NK-92 (cell line): ENCODE data around the gene TBC1D8.
"Not testable (repeated sequence)": the region's sequence is repeated elsewhere in the genome, so short reads cannot be mapped to it uniquely, and the experiment has no call there.

Experiments used
- DNase-seq: peaks from one replicate; lab custom pipeline; 2025; ENCODE audit not compliant: unreplicated experiment; lab: John Stamatoyannopoulos, UW

The TBC1D8 gene

DNA sequence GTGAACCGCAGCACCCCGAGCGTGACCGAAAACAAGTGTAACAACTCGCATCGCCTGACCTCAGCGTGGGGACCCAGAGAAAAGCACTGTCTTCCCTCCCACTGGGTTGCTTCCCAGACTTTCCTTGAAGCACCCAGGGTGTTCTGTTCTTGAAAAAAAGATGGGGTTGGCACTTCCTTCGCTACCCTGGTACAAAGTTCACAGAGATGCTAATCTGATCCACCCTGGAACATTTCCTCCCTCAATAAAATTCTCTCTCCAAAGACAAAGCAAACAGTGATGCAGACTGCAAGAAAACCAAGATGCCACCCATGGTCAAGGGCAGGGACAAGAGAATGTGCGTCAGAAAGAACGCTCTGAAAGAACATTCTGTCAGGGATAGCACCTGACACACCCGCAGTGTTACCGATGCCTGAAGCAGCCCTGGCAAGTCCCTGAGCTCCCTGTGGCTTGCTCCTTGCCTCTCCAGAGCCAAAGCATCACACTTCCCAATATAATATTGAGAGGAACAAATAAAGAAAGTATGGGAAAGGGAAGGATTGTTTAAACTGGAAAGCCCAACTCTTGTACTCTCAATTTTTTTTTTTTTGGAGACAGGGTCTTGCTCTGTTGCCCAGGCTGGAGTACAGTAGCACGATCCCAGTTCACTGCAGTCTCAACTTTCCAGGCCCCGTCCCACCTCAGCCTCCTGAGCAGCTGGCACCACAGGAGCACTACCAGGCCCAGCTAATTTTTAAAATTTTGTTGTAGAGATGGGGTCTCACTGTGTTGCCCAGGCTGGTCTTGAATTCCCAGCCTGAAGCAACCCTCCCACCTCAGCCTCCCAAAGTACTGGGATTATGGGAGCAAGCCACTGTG, 70.7 kb downstream of the TBC1D8 start:
- DNase-seq, result no peak

DNA sequence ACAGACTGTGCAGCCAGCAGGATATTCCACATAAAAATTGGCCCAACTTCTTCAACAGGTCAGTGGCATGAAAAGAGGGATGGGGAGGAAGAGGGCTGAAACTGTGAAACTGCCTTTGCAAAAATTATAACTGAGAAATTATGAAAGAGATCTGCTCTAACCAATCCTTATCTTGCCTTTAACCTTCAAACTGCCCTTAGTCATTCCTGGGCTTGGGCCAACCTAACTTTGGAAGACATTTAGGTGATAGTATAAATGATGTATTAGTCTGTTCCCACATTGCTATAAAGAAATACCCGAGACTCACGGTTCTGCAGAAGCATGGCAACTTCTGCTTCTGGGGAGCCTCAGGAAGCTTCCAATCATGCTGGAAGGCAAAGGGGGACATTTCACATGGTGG, 74.6 kb downstream of the TBC1D8 start:
- DNase-seq, result no peak

DNA sequence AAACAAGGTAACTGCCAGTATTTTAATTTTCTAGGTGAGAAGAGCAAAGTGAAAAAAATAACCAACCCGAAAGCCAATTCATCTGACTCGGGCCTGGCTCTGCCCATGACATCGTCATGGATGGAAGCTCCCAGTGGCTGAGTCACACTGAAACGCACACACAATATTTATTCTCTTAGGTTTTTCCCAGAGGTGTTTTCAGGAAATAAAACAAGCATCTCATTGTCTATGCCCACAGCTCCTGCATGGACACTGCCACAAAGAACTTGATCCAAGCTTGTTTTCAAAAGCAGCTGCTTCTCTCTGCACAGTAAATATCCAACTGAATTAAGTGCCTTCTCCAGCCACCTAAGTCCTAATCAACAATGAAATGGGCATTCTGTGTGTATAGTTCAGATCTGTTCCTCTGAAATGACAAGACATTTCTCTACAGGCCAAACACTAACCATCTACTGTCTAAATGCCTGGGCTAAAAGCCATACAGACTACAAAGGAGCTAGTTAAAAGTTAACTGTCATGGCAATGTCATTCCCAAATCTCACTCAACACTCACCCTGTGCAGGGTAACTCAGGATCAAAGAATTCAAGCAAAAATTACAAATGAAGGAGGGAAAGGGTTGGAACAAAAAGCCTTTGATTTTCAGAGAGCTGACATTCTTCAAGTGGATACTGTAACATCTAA, 86.2 kb downstream of the TBC1D8 start:
- no peak for DNase-seq

DNA sequence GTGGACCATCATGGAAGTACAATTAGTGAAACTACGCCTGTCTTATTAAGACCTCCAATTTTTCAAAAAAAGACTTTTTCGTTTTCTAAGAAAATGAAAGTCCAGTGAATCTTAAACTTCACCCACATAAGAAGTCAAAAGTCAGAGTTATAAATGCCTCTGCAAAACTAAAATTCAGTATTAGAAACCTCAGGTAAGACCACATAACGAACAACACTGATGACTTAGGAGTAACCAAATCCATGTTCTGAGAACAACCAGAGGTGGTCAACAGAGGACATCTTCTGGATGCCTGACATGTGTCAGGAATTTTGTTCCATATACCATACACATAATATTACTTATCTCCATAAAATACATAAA, 86.7 kb downstream of the TBC1D8 start:
- DNase-seq, result no peak

DNA sequence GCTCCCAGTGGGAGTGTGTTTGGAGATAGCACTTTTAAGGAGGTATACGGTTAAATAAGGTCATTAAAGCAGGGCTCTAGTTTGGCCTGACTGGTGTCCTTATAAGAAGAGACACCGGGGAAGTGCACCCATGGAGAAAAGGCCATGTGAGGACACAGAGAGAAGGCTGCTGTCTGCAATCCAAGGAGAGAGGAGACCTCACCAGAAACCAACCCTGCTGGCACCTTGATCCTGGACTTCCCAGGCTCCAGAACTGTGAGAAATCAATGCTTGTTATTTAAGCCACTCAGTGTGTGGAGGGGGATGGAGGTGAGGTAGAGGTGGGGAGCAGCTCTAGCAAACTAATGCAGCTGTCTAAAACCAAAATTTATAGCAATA, 87.1 kb downstream of the TBC1D8 start:
- no peak for DNase-seq

DNA sequence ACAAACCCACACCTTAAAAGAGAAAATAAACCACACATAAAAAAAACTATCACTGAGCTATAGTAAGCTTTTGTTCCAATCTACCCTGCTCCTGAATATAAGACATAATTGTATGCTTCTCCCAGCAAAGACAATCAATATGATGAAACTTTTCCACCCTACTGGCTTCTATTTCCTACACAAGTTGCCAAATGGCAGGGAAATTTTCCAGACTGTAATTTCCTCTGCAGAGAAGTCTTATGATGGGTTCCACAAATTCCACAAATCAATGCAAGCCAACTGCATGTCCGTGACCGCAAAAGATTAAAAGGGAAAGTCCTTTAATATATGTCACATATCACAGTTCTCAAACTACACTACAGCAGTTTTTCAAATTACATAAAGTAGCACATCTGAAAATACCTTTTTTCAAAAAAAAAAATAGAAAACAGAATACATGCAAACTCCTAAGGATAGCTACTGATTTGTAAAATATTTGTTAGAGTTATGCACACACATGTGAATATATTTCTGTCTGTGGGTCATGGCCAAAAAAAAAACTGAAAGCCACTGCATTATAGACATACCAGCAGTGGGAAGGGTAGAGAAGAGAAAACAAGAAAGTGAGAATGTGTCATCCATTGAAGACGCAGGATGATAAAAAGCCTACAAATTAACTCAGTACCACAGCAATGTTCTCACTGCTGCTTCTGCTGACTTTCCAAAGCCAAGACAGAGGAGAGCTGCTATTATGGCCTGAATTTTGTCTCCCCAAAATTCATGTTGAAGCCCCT, 87.6 kb downstream of the TBC1D8 start:
- DNase-seq, result no peak

DNA sequence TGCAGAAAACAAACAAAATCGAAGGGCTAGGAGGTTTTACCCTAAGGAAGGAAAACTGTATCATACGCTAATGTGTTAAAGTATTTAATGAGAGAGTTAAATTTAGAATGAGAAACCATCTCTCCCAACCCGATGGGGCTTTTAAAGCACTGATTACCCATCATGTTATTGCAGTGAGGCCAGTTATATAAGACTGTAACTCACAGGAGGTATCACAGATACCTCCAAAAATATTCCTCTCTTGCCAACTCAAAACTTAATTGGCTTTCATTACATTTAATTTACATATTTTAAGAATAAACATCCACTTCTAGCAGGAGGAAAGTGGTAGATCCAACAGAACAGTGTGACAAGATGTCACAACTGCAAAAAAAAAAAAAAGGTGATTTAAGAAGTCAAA, 92.8 kb downstream of the TBC1D8 start:
- no peak for DNase-seq

DNA sequence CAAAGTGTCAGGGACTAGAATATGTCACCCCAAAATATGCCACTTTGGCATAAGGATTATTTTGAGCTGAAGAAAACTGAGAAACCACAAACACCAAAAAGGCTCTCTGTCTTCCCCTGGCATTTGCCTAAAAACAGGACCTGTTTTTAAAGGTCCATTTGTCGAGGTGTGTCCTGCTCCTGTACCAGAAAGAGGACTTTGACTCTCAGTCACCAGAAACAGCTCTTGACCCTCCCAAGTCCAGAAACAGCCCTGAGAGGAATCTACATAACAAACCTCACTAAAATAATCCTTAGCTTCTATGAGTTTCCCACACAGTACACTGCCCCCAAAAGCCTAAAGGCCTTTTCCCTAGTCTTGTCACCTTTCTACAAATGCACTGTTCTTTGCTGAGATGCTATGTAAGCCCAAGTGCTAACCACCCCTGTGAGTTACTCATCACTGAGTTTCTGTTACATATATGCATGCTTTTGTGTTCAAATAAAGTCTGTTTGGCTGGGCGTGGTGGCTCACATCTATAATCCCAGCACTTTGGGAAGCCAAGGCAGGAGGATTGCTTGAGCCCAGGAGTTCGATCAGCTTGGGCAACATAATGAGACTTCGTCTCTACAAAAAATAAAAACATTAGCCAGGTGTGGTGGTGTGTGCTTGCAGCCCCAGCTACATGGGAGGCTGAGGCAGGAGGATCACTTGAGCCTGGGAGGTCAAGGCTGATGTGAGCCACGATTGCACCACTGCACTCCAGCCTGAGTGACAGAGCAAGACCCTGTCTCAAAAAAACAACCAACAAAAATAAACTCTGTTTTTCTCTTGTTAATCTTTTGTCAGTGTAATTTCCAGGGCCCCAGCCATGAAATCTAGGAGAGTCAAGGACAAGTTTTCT, 93.9 kb downstream of the TBC1D8 start:
- no peak for DNase-seq

DNA sequence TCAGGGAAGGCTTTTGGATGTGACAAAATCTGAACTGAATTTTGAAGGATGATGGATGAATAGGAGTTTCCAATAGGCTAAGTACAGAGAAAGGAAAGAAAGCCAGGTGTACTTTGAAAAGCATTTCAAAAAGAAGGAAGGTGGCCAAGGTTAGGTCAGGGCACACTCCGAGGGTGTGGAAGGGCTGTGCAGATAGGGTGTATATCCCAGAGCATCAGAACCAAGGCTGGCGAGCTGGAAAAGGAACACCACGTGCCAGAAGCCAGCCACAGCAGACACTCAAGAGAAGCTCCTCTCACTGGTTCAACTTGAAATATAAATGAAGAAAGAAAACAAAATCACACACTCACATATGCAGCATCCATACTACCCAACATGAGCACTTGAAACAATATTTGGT, 98.1 kb downstream of the TBC1D8 start:
- DNase-seq, result no peak

DNA sequence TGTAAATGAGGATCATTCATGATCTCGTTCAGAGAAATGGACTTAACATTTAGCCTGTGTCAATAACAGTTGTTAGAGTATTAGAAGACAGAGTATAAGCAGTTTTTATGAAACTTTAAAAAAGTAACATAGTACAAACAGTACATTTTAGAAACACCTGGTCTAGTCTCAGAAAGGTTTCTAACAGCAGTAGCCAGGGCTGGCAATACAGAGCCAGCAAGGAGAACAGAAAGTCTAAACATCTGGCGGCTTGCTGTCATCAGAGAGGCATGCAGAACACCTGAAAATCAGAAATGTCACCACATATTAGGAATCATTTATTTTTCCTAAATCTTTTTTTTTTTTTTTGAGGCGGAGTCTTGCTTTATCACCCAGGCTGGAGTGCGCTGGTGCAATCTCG, 99.0 kb downstream of the TBC1D8 start:
- no peak for DNase-seq

DNA sequence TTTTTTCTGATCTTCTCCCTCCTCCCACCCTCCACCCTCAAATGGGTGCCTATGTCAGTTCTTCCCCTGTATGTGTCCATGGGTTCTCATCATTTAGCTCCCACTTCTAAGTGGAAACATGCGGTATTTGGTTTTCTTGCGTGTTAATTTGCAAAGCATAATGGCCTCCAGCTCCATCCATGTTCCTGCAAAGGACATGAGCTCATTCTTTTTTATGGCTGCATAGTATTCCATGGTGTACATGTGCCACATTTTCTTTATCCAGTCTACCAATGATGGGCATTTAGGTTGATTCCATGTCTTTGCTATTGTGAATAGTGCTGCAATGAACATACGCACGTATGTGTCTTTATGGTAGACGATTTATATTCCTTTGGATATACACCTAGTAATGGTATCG, 100.3 kb downstream of the TBC1D8 start:
- DNase-seq, result not testable (repeated sequence)

DNA sequence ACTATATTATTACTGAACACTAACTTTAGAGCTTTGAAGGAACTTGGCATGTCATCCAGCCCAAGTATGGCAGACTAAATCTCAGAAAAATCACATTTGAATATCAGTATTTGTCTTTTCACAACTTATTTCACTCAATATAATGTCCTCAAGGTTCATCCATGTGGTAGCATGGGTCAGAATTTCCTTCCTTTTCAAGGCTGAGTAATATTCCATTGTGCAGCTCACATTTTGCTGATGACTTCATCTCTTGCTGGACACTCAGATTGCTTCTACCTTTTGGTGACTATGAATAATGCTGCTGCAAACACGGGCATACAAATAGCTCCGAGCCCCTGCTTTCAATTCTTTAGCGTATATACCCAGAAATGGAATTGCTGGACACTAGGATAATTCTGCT, 102.4 kb downstream of the TBC1D8 start:
- no peak for DNase-seq

DNA sequence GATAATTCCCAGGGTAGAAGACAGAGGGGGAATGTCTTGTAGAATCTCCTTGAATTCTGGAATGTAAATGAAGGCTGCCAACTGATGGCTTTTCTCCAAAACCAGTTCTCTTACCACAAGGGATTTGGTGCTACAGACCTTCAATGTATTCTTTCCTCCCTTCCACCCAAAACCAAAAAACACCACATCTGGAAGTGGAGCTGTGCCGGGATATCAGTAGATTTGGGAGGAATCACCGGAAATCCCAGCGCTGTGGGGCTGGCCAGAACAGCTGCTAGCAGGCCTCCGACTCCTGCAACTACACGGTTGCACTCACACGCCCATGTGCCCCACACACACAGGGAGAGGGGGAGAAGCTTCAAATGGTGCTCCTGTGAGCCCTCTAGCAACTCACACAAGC, 103.4 kb downstream of the TBC1D8 start:
- DNase-seq, result no peak

DNA sequence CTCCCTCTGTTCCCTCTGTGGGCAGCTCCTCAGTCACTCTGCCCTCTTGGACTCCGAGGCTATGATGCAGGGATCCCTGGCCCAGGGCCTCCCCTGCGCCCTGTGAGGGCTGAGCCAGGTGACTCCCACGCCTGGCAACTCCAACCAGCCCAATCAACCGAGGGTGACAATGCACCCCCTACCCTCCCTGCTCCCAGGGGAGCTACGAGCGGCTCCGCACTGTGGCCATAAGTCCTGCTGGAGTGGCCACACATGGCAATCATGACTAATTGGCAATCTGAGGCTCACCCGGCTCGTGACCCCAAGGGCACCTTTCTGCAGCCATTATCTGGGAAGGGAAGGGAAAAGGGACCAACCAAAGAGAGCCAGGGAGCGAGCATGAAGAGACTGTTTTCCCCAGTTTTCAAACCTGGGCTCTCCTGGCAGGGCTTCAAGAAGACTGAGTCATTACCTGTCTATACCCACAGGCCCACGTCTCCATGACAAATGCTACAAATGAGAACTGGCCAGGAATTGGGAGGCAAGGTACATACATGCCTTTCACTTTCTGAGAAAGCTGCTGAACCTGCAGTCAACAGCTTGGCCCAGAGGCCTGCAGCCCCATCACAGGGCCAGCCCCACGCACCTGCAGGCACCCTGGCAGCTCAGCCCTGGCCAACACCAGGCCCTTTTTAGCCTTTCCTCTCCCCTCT, 104.0 kb downstream of the TBC1D8 start:
- no peak for DNase-seq

DNA sequence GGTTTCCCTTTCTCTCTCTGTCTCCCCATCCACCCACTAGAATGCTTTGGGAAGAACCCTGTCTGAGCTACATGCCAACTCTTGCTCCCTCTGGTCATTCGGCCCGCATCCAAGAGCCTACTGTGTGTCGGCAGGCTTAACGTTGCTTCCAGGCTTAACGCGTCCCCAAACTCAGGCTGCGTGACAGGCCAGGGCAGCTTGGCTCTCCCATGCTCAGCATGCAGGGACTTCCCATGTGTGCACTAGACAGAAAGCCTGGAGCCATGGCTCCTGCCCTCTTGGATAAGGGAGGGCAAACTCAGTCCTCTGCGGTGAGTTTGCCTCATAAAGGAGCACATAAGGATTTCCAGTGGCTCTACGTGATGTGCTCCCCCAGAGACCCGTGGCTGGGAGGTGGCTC, 105.9 kb downstream of the TBC1D8 start:
- DNase-seq, result no peak

DNA sequence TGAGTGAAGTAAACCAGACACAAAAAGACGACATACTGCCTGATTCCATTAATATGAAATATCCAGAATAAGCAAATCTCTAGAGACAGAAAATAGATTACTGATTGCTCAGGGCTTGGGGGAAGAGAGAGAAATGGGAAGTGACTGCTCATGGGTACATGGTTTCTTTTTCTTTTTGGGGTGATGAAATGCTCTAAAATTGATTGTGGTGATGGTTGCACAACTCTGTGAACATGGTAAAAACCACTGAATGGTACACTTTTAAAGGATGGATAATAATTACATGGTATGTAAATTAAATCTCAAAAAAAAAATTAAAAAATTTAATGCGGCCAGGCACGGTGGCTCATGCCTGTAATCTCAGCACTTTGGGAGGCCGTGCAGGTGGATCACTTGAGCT, 109.8 kb downstream of the TBC1D8 start:
- DNase-seq, result no peak

DNA sequence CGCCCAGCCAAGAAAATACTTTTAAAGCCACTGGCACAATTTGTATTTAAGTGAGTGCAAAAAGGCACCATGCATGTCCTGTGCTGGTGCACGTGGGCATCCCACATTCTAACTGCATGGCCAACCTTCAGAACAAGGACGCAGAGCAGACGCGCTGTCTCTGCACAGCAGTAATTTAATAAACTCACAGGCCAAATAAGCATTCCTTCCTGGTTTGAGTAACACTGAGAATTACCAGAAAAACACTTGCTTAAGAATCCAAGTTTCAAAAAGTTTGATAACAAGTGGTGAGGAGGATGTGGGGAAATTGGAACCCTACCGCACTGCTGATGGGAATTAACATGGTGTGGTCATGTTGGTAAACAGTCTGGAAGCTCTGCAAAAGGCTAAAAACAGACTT, 110.4 kb downstream of the TBC1D8 start:
- DNase-seq, result no peak

DNA sequence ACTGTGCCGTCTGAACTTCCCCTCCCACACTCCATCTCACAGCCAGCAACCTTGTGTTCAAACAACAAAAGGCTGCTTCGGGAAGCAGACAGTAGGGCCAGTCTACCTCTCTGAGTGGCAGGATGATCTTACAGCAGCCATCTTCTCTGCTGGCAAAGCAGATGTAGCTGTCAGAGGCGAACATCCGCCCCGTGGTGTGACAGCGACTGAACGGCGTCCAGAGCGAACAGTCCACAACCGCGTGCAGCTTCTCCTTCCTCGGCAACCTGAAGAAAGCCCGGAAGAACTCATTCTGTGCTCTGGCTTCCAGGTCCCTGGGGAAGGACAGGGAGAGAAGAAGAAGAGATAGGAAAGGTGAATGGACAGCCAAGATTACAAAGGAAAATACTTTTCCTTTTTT, 111.1 kb downstream of the TBC1D8 start:
- DNase-seq, result no peak

DNA sequence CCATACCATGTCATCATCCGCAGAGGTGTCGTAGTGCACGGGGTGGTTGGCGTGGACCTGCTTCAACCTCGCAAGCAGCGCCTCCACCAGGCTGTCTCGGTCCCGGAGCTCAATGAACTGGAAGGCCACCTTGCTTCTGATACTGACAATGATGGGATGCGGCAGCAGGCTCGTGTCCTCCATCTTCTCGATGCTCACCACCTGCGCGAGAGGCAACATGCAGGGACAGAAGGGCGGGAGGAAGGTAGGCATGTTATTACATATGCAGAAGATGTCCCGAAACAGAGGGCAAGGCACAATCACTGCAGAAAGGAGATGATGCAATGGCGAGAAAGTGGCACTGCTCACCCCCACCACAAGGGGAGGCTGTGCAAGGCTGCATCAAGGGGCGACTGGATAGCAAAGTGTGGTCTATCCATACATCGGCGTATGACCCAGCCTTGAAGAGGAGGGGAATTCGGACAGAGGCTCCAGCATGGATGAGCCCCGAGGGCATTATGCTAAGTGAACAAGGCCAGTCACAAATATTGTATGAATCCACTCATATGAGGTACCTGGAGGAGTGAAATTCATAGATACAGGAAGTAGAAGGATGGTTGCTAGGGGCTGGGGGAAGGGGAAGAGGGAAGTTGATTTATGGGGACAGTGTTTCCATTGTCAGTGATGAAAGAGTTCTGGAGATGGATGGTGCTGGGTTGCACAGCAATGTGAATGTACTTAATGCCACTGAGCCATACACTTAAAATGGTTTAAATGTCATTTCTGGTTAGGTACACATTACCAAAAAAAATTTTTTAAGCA, 112.5 kb downstream of the TBC1D8 start:
- DNase-seq, result no peak
